Fibroblast of villous mesenchyme (primary cell): Measurements from ENCODE around the gene GNL1. TPM values are rescaled to one million over a fixed set of nuclear protein-coding genes. Genes with fewer than 3 reads are reported as not detected.

Source experiments
- DNase-seq: peaks from one replicate; pipeline ENCODE4 v3.0.0-alpha.2; 2010; ENCODE audit warnings: low read depth
- H3K4me3 ChIP-seq: 2 replicates; pipeline ENCODE4 v1.5.1; 2011; ENCODE audit warnings: low read depth, mild to moderate bottlenecking, low read length
- CTCF ChIP-seq: IDR thresholded peaks from 2 replicates; pipeline ENCODE4 v1.5.1; 2012; ENCODE audit warnings: low read depth, mild to moderate bottlenecking, low read length; ENCODE audit not compliant: insufficient read depth
- total RNA-seq: library from RNA; depleted of rRNA; stranded (reverse); fragments of >200 nt; gene quantifications from 2 replicates; pipeline ENCODE4 v1.2.3, GENCODE V29; 2012

GNL1 gene
- total RNA-seq: 50.3 and 52.7 TPM in 2 replicates

GRCh38 chr6:30556066-30556905 is at the start of gene GNL1:
GNL1 (minus strand) TSS chr6:30556489; CDS start chr6:30556203, 286 bp downstream.
- peak; percentile 92 for DNase-seq
- peak within 1 kb of the TSS; percentile 100 for H3K4me3 ChIP-seq
- peak; percentile 9 for TF ChIP-seq CTCF

- no peak for DNase-seq
- TF ChIP-seq CTCF: no peak
- H3K4me3 ChIP-seq: no peak overlapping the region
Observed at GRCh38 chr6:30603961-30604360, 47.7 kb upstream of the GNL1 start.

GRCh38 chr6:30601815-30602641 is 45.7 kb upstream of the GNL1 start:
- no peak for DNase-seq
- no peak for TF ChIP-seq CTCF
- no peak overlapping the region for H3K4me3 ChIP-seq

GRCh38 chr6:30601436-30601814 is 45.1 kb upstream of the GNL1 start:
- DNase-seq: no peak
- no peak overlapping the region for H3K4me3 ChIP-seq
- no peak for TF ChIP-seq CTCF

GRCh38 chr6:30600451-30600961 is 44.2 kb upstream of the GNL1 start:
- TF ChIP-seq CTCF: no peak
- no peak for DNase-seq
- no peak overlapping the region for H3K4me3 ChIP-seq

- H3K4me3 ChIP-seq: no peak overlapping the region
- TF ChIP-seq CTCF: no peak
- DNase-seq: no peak
Observed at GRCh38 chr6:30599625-30600324, 43.5 kb upstream of the GNL1 start.
